Neural progenitor cell (in vitro differentiated cells): Measurements from ENCODE around the gene HIVEP2. TPM values are rescaled to one million over a fixed set of nuclear protein-coding genes. Genes with fewer than 3 reads are reported as not detected.
A peak's percentile ranks its signal among the peaks of the same experiment; 100 is the strongest.

Experiments
- DNase-seq: peaks from one replicate; pipeline ENCODE4 v3.0.0-alpha.2; 2016; ENCODE audit warnings: low spot score
- H2AFZ ChIP-seq: fragments of 200-600 bp; sonication (generic); replicated peaks from 2 replicates; pipeline ENCODE4 v1.6.1; 2016; ENCODE audit warnings: antibody characterized with exemption
- H3F3A ChIP-seq: fragments of 200-600 bp; sonication (generic); 2 replicates; pipeline ENCODE4 v1.6.1; 2016; ENCODE audit warnings: antibody characterized with exemption, low read depth
- H3K27ac ChIP-seq: fragments of 200-600 bp; sonication (generic); 2 replicates; pipeline ENCODE4 v1.5.1; 2016; ENCODE audit warnings: mild to moderate bottlenecking
- H3K27me3 ChIP-seq: fragments of 200-600 bp; sonication (generic); 2 replicates; pipeline ENCODE4 v1.6.1; 2016; ENCODE audit warnings: mild to moderate bottlenecking, moderate library complexity
- H3K36me3 ChIP-seq: fragments of 200-600 bp; sonication (generic); 2 replicates; pipeline ENCODE4 v1.5.1; 2016
- H3K4me1 ChIP-seq: fragments of 200-600 bp; sonication (generic); 2 replicates; pipeline ENCODE4 v1.6.1; 2016; ENCODE audit warnings: mixed run types
- H3K4me2 ChIP-seq: fragments of 200-600 bp; sonication (generic); 2 replicates; pipeline ENCODE4 v1.6.1; 2016
- H3K4me3 ChIP-seq: fragments of 200-600 bp; sonication (generic); 2 replicates; pipeline ENCODE4 v1.5.1; 2016
- H3K79me2 ChIP-seq: fragments of 200-600 bp; sonication (generic); 2 replicates; pipeline ENCODE4 v1.6.1; 2016; ENCODE audit warnings: low read depth
- H3K9ac ChIP-seq: fragments of 200-600 bp; sonication (generic); 2 replicates; pipeline ENCODE4 v1.6.1; 2016
- H3K9me3 ChIP-seq: fragments of 200-600 bp; sonication (generic); 2 replicates; pipeline ENCODE4 v1.5.1; 2016; ENCODE audit warnings: low read depth
- H4K20me1 ChIP-seq: fragments of 200-600 bp; sonication (generic); 2 replicates; pipeline ENCODE4 v1.6.1; 2016; ENCODE audit warnings: low read depth
- H3K27ac Mint-ChIP-seq: 3 replicates; pipeline ENCODE4 v1.8.0; 2021; ENCODE audit warnings: mixed read lengths
- H3K27me3 Mint-ChIP-seq: 2 replicates; pipeline ENCODE4 v1.8.0; 2022; ENCODE audit warnings: low read depth, mild to moderate bottlenecking, inconsistent platforms, moderate library complexity, mixed read lengths; ENCODE audit not compliant: insufficient read depth
- H3K36me3 Mint-ChIP-seq: 3 replicates; pipeline ENCODE4 v1.8.0; 2021; ENCODE audit warnings: mixed read lengths
- H3K4me1 Mint-ChIP-seq: 3 replicates; pipeline ENCODE4 v1.8.0; 2021; ENCODE audit warnings: mixed read lengths
- H3K4me3 Mint-ChIP-seq: 3 replicates; pipeline ENCODE4 v1.8.0; 2021; ENCODE audit warnings: mild to moderate bottlenecking, moderate library complexity, mixed read lengths
- H3K9me3 Mint-ChIP-seq: 3 replicates; pipeline ENCODE4 v1.8.0; 2020; ENCODE audit warnings: mixed read lengths
- EZH2 ChIP-seq: fragments of 200-600 bp; sonication (generic); IDR thresholded peaks from 2 replicates; pipeline ENCODE4 v1.6.1; 2017; ENCODE audit warnings: antibody characterized with exemption, mild to moderate bottlenecking, moderate library complexity
- EZH2phosphoT487 ChIP-seq: fragments of 200-600 bp; sonication (generic); IDR thresholded peaks from 2 replicates; pipeline ENCODE4 v1.6.1; 2017; ENCODE audit warnings: antibody characterized with exemption
- total RNA-seq: library from RNA; depleted of rRNA; stranded (reverse); fragments of >200 nt; gene quantifications from 2 replicates; pipeline ENCODE4 v1.2.3, GENCODE V29; 2015; ENCODE audit warnings: low replicate concordance
- TF ChIP-seq, protein P1 (sequence below): fragments of 200-600 bp; sonication (generic); IDR thresholded peaks from 2 replicates; pipeline ENCODE4 v1.5.1; 2017; ENCODE audit warnings: antibody characterized with exemption, mild to moderate bottlenecking

The HIVEP2 gene
- total RNA-seq, 1 donor from 2014 or later, result 2.1 TPM

DNA sequence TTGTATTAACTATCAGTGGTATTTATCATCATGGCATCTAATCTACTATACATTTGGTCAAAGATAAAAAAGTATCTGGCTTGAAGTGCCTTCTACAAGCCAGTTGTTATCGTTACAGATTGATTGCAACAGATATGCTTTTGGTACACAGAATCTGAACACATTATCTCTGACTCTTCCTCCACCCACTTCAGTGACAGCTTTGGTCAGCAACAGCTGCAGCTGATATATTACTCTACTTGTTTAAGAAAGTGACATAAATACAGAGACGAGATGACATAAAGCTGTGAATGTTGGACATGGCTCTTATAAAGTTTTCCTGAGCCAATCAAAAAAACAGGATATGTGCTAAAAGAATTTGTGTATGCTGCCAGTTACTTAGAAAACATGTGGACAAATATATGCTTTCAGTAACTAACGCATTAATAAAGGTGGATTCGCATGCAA, 77.6 kb downstream of the HIVEP2 start:
- H3K4me1 ChIP-seq, result no peaks in the 10 kb centered on the region
- TF ChIP-seq, protein P1, sequence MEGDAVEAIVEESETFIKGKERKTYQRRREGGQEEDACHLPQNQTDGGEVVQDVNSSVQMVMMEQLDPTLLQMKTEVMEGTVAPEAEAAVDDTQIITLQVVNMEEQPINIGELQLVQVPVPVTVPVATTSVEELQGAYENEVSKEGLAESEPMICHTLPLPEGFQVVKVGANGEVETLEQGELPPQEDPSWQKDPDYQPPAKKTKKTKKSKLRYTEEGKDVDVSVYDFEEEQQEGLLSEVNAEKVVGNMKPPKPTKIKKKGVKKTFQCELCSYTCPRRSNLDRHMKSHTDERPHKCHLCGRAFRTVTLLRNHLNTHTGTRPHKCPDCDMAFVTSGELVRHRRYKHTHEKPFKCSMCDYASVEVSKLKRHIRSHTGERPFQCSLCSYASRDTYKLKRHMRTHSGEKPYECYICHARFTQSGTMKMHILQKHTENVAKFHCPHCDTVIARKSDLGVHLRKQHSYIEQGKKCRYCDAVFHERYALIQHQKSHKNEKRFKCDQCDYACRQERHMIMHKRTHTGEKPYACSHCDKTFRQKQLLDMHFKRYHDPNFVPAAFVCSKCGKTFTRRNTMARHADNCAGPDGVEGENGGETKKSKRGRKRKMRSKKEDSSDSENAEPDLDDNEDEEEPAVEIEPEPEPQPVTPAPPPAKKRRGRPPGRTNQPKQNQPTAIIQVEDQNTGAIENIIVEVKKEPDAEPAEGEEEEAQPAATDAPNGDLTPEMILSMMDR, result no peak
- TF ChIP-seq EZH2phosphoT487 (no peak), EZH2 (no peak)
- Mint-ChIP-seq H3K27ac (no peak overlapping the region), H3K27me3 (no peaks in the 10 kb centered on the region), H3K4me3 (no peak overlapping the region), H3K36me3 (no peaks in the 10 kb centered on the region), H3K4me1 (peaks cover 14% of the 10 kb centered on the region), H3K9me3 (no peaks in the 10 kb centered on the region)
- H3K79me2 ChIP-seq, result no peaks in the 10 kb centered on the region
- no peaks in the 10 kb centered on the region for H3K27me3 ChIP-seq
- H3K9ac ChIP-seq, result no peak overlapping the region
- H3F3A ChIP-seq, result no peaks in the 10 kb centered on the region
- H3K27ac ChIP-seq, result no peak overlapping the region
- H4K20me1 ChIP-seq, result no peaks in the 10 kb centered on the region
- no peak for DNase-seq
- no peak overlapping the region for H3K4me3 ChIP-seq
- H3K36me3 ChIP-seq, result no peaks in the 10 kb centered on the region
- no peaks in the 10 kb centered on the region for H3K9me3 ChIP-seq
- no peak overlapping the region for H3K4me2 ChIP-seq
- H2AFZ ChIP-seq, result no peak overlapping the region

DNA sequence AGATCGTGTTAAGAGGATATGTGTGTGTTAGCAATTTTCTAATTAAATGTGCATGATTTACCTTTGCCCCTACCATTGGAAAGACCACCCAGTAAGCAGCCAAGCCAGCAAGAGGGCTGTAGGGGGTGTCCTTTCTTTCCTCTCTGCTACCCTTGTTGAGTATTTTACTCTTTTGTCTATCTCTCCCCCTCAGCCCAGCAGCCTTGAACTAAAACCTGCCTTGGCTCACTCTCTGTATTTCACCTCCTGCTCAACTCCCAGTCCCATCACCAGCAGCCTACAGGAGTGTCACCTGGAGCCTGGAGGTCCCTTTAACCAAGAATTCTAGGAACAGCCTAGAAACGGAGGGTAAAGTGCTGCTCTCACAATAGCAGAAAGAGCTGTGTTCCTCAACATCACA, 81.0 kb downstream of the HIVEP2 start:
- H3F3A ChIP-seq, result peaks cover 7% of the 10 kb centered on the region
- no peaks in the 10 kb centered on the region for H3K36me3 ChIP-seq
- Mint-ChIP-seq H3K27ac (no peak overlapping the region), H3K4me3 (no peak overlapping the region), H3K27me3 (no peaks in the 10 kb centered on the region), H3K36me3 (no peaks in the 10 kb centered on the region), H3K4me1 (peaks cover 14% of the 10 kb centered on the region), H3K9me3 (peaks cover 3% of the 10 kb centered on the region)
- no peak overlapping the region for H2AFZ ChIP-seq
- H4K20me1 ChIP-seq, result no peaks in the 10 kb centered on the region
- H3K27ac ChIP-seq, result no peak overlapping the region
- no peak overlapping the region for H3K9ac ChIP-seq
- no peak overlapping the region for H3K4me2 ChIP-seq
- no peak overlapping the region for H3K4me3 ChIP-seq
- H3K9me3 ChIP-seq, result no peaks in the 10 kb centered on the region
- H3K79me2 ChIP-seq, result no peaks in the 10 kb centered on the region
- no peaks in the 10 kb centered on the region for H3K4me1 ChIP-seq
- peak; percentile 27 for DNase-seq
- H3K27me3 ChIP-seq, result no peaks in the 10 kb centered on the region
- TF ChIP-seq, protein P1, result no peak
- no peak for TF ChIP-seq EZH2phosphoT487
- TF ChIP-seq EZH2, result no peak

DNA sequence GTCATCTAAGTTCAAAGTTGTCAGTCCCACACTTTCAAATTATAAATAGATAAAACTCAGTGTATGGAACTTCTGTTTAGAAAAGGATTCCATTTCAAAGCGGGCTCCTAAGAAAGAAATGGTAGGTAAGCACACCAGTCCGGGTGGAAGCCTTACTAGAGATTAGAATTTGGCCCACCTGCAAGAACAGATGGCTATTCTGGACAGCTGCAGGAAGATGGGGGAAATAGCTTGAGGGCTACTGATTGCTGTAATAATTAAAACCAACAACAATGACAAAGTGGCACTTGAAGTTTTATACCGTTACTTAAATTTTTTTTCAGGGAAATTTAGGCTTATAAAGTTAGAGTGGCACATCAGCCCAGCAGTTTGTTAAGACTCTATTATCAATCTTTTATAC, 83.3 kb downstream of the HIVEP2 start:
- Histone ChIP-seq H3F3A (peaks cover 7% of the 10 kb centered on the region), H4K20me1 (no peaks in the 10 kb centered on the region), H3K36me3 (no peaks in the 10 kb centered on the region), H2AFZ (no peak overlapping the region), H3K27ac (no peak overlapping the region), H3K27me3 (no peaks in the 10 kb centered on the region), H3K4me3 (no peak overlapping the region), H3K4me2 (no peak overlapping the region), H3K9ac (no peak overlapping the region), H3K9me3 (no peaks in the 10 kb centered on the region), H3K4me1 (peaks cover 7% of the 10 kb centered on the region), H3K79me2 (no peaks in the 10 kb centered on the region)
- no peak overlapping the region for H3K27ac Mint-ChIP-seq
- DNase-seq, result no peak
- H3K4me1 Mint-ChIP-seq, result peaks cover 23% of the 10 kb centered on the region
- no peak for TF ChIP-seq EZH2phosphoT487
- no peak for TF ChIP-seq EZH2
- TF ChIP-seq, protein P1, result no peak
- no peaks in the 10 kb centered on the region for H3K27me3 Mint-ChIP-seq
- H3K4me3 Mint-ChIP-seq, result no peak overlapping the region
- peaks cover 3% of the 10 kb centered on the region for H3K9me3 Mint-ChIP-seq
- no peaks in the 10 kb centered on the region for H3K36me3 Mint-ChIP-seq

DNA sequence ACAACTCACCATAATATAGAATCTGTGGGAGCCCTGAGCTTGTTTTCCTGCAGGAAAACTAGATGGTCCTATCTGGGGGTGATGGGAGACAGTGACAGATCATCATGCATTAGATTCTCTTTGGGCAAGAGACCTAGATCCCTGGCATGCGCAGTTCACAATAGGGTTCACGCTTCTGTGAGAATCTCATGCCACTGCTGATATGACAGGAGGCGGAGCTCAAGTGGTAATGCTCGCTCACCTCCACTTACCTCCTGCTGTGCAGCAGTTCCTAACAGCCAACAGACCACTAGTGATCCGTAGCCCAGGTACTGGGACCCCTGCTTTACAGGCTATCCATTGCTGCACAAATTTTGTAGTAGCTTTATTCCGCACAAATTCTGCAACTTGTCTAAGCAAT, 84.5 kb downstream of the HIVEP2 start:
- H3F3A ChIP-seq, result peaks cover 7% of the 10 kb centered on the region
- peaks cover 14% of the 10 kb centered on the region for H3K4me1 ChIP-seq
- H3K9me3 ChIP-seq, result no peaks in the 10 kb centered on the region
- H3K27me3 Mint-ChIP-seq, result no peaks in the 10 kb centered on the region
- no peak overlapping the region for H2AFZ ChIP-seq
- no peak overlapping the region for H3K4me3 Mint-ChIP-seq
- no peaks in the 10 kb centered on the region for H3K36me3 ChIP-seq
- H3K4me2 ChIP-seq, result no peak overlapping the region
- DNase-seq, result no peak
- no peaks in the 10 kb centered on the region for H3K79me2 ChIP-seq
- H3K4me1 Mint-ChIP-seq, result peaks cover 34% of the 10 kb centered on the region
- H3K27ac ChIP-seq, result no peak overlapping the region
- no peak overlapping the region for H3K4me3 ChIP-seq
- no peaks in the 10 kb centered on the region for H4K20me1 ChIP-seq
- no peak overlapping the region for H3K27ac Mint-ChIP-seq
- peaks cover 3% of the 10 kb centered on the region for H3K9me3 Mint-ChIP-seq
- H3K27me3 ChIP-seq, result no peaks in the 10 kb centered on the region
- no peak for TF ChIP-seq EZH2
- no peak for TF ChIP-seq EZH2phosphoT487
- TF ChIP-seq, protein P1, result no peak
- H3K9ac ChIP-seq, result no peak overlapping the region
- no peaks in the 10 kb centered on the region for H3K36me3 Mint-ChIP-seq
